ENCODE results near the gene PRR3. TPM values are rescaled to one million over a fixed set of nuclear protein-coding genes. Genes with fewer than 3 reads are reported as not detected.
A peak's percentile ranks its signal among the peaks of the same experiment; 100 is the strongest.

PRR3 gene
- total and polyA plus RNA-seq, 9 of the 15 experiments (the other 6 are each of a cell fraction or from before 2014, with no cell fraction given), result 23.5 to 59.6 (median 28.8) TPM

DNA sequence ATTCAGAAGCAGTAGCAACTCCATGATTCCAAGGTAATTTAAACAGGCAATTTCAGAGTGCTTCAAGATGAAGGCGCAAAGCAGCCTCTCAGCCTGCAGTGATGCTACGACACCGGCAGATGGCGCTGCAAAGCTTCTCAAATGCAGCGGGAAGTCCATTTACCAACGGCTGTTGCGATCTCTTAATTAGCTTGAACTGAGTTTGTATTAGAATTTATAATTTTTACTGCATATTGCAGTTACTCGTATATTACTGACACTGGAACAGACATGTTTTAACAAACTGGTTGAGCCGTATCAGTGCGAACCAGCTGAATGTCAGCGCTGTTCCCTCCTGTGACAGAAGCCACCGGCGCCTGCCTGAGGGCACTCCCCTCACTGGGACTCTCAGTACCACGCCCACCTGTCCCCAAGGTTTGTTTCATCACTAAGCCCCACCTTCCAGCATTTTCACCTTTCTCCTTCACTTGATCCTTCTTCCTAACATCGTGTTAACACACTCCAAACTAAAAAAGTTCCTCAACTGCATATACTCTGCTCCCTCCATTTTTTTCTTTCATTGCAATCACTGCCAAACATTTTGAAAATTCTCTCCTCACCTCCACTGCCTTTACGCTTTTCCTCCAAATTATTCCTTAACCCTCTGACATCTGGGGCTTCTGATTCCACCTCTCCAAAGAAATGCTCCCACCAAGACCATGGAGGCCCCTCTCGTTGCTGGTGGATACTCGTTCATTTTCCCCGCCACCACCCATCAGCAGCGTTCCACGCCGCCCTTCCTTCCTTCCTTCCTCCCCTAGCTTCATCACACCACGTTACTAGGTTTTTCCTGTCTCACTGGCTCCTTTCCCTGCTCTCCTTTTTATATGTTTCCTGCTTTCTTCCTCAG, 15.3 kb upstream of the PRR3 start (continued):
- TF ChIP-seq E2F1 (CRISPR knock-in tag; IDR thresholded peaks at IDR 0.05), result no peak
- TF ChIP-seq PREB (CRISPR knock-in tag; IDR thresholded peaks at IDR 0.05), result 0 out of 2 replicates have a peak, but pooled peaks have one; percentile 36
- TF ChIP-seq KLF10 (CRISPR knock-in tag; IDR thresholded peaks at IDR 0.05), result no peak
- TF ChIP-seq SIRT6 (IDR thresholded peaks at IDR 0.05; ENCODE audit: low read depth, low read length), result no peak
- TF ChIP-seq ZBTB7A (IDR thresholded peaks at IDR 0.05; ENCODE audit: borderline replicate concordance, control insufficient read depth, low read depth, low read length), result no peak
- TF ChIP-seq IRF2 (CRISPR knock-in tag; IDR thresholded peaks at IDR 0.05), result no peak
- no peak for TF ChIP-seq CBFB (CRISPR knock-in tag; IDR thresholded peaks at IDR 0.05)
- no peak for TF ChIP-seq RHOXF2B (CRISPR knock-in tag; conservative IDR thresholded peaks at IDR 0.05)
- peak; percentile 65; the same call in 1 of the 2 replicates for TF ChIP-seq LCOR (CRISPR knock-in tag; IDR thresholded peaks at IDR 0.05)
- no peak for TF ChIP-seq RBM15 (IDR thresholded peaks at IDR 0.05; ENCODE audit: insufficient read depth, low read length)
- TF ChIP-seq NR1H2 (CRISPR knock-in tag; IDR thresholded peaks at IDR 0.05), result no peak
- peak; percentile 55; the same call in 1 of the 2 replicates for TF ChIP-seq MTA3 (IDR thresholded peaks at IDR 0.05; ENCODE audit: borderline replicate concordance)
- peak; percentile 78; the same call in 1 of the 2 replicates for TF ChIP-seq ATF7 (IDR thresholded peaks at IDR 0.05)
- peak; percentile 24; the same call in 1 of the 2 replicates for TF ChIP-seq MYBL2 (IDR thresholded peaks at IDR 0.05; ENCODE audit: low read depth)
- no peak for TF ChIP-seq MYBL2 (CRISPR knock-in tag; IDR thresholded peaks at IDR 0.05; ENCODE audit: borderline replicate concordance)
- no peak for TF ChIP-seq ZNF184 (CRISPR knock-in tag; IDR thresholded peaks at IDR 0.05)
- TF ChIP-seq SNIP1 (IDR thresholded peaks at IDR 0.05; ENCODE audit: low read depth), result peak; percentile 55; the same call in 1 of the 2 replicates
- TF ChIP-seq ZNF707 (CRISPR knock-in tag; conservative IDR thresholded peaks at IDR 0.05), result no peak
- TF ChIP-seq TAF7 (tag; IDR thresholded peaks at IDR 0.05), result no peak
- no peak for TF ChIP-seq PCBP1 (IDR thresholded peaks at IDR 0.05; ENCODE audit: low read depth, low read length, poor library complexity, severe bottlenecking)
- peak; percentile 62 to 80 for TF ChIP-seq MNT (conservative IDR thresholded peaks at IDR 0.05)
- TF ChIP-seq ZNF280A (IDR thresholded peaks at IDR 0.05; ENCODE audit: low read depth, partially characterized antibody), result no peak
- TF ChIP-seq ZBTB17 (CRISPR knock-in tag; IDR thresholded peaks at IDR 0.05), result 0 out of 2 replicates have a peak, but pooled peaks have one; percentile 42
